Skeletal muscle satellite cell (primary cell): ENCODE results near the gene CAMSAP3. TPM values are rescaled to one million over a fixed set of nuclear protein-coding genes. Genes with fewer than 3 reads are reported as not detected.

Experiments
- small RNA-seq: library from RNA; depleted of rRNA; stranded (forward); fragments of <200 nt; gene quantifications from one replicate; pipeline ENCODE3, GENCODE V24; 2012

Gene CAMSAP3

Small RNA genes lying within 50 kb of the gene (small RNA-seq; reads per million reads assigned to genes)
- not detected for gene MIR6792
